K562 (cell line): ENCODE data around the gene SH3BP2. TPM values are rescaled to one million over a fixed set of nuclear protein-coding genes. Genes with fewer than 3 reads are reported as not detected.

Experiments
- ATAC-seq: fragments of 200-7000 bp; cut with Tn5 transposase; 3 replicates; pipeline ENCODE4 v1.9.1; 2020; ENCODE audit warnings: moderate library complexity
- BruUV-seq: library from RNA; stranded (reverse); fragments of 400-500 nt; replicated peaks from 2 replicates; lab custom pipeline; 2021; lab: Mats Ljungman, UMichigan
- CTCF ChIA-PET: fragments of 300-600 bp; formaldehyde crosslinking; extraction: SDS; loops from one replicate; lab custom pipeline; 2021; ENCODE audit warnings: low intra/inter-chr PET ratio; lab: Yijun Ruan, JAX
- POLR2A ChIA-PET: fragments of 300-600, 350-650 bp; sonication (Branson Sonifier 250); formaldehyde crosslinking; extraction: SDS; loops from one replicate; lab custom pipeline; 2021; ENCODE audit warnings: antibody characterized with exemption, inconsistent platforms; lab: Yijun Ruan, JAX
- DNase-seq, 4 experiments: peaks; one replicate each; pipeline versions ENCODE4 v3.0.0 to v3.0.0-alpha.2; 2011 to 2018; ENCODE audit warnings: low spot score in 3 of 4, mixed read lengths in 3 of 4; ENCODE audit errors: extremely low read depth in 1 of 4
- FAIRE-seq: peaks from 2 replicates; lab custom pipeline; 2011; peaks lifted over from hg19 to GRCh38; lab: Jason Lieb, UNC
- H2AFZ ChIP-seq: 2 replicates; pipeline ENCODE4 v1.6.0; 2011; ENCODE audit warnings: low read depth, low read length, control low read depth, inconsistent platforms
- H3K27ac ChIP-seq: fragments of 200-600 bp; 3 replicates; pipeline ENCODE4 v1.8.0; 2011; ENCODE audit warnings: low read depth, mild to moderate bottlenecking, control low read depth, inconsistent platforms, low read length, moderate library complexity, mixed read lengths; ENCODE audit errors: extremely low read depth
- H3K27me3 ChIP-seq, 2 experiments: fragments of 300-600 bp in 1 of 2; 2 replicates in 1 of 2; 3 replicates in 1 of 2; pipeline versions ENCODE4 v1.6.0 to v1.8.0; 2011; ENCODE audit warnings: inconsistent platforms in 2 of 2, low read length in 2 of 2, mild to moderate bottlenecking in 1 of 2, mixed read lengths in 1 of 2, moderate library complexity in 1 of 2; ENCODE audit not compliant: control insufficient read depth in 2 of 2, insufficient read depth in 2 of 2
- H3K36me3 ChIP-seq: fragments of 300-600 bp; 3 replicates; pipeline ENCODE4 v1.8.0; 2011; ENCODE audit warnings: mild to moderate bottlenecking, low read length, inconsistent platforms; ENCODE audit not compliant: control insufficient read depth, insufficient read depth
- H3K4me1 ChIP-seq, 2 experiments: fragments of 200-600 bp in 1 of 2; replicated peaks in 1 of 2; 2 replicates in 1 of 2; 3 replicates in 1 of 2; pipeline versions ENCODE4 v1.5.1 to v1.8.0; 2011; ENCODE audit warnings: inconsistent platforms in 2 of 2, low read length in 2 of 2, mild to moderate bottlenecking in 1 of 2, mixed read lengths in 1 of 2, moderate library complexity in 1 of 2; ENCODE audit not compliant: control insufficient read depth in 2 of 2, insufficient read depth in 2 of 2
- H3K4me2 ChIP-seq: 2 replicates; pipeline ENCODE4 v1.6.1; 2011; ENCODE audit warnings: low read length, control low read depth, inconsistent platforms, mixed read lengths; ENCODE audit not compliant: insufficient read depth
- H3K4me3 ChIP-seq: fragments of 200-600 bp; sonication (generic), shearing (Covaris generic); 2 replicates; pipeline ENCODE4 v1.5.1; 2016; ENCODE audit warnings: control low read depth, inconsistent platforms
- H3K79me2 ChIP-seq: fragments of 200-600 bp; 3 replicates; pipeline ENCODE4 v1.8.0; 2011; ENCODE audit warnings: low read length, inconsistent platforms; ENCODE audit not compliant: control insufficient read depth, insufficient read depth
- H3K9ac ChIP-seq, 2 experiments: 2 replicates each; pipeline versions ENCODE4 v1.6.0 to v1.6.1; 2011; ENCODE audit warnings: low read depth in 2 of 2, low read length in 2 of 2, control low read depth in 1 of 2, inconsistent platforms in 1 of 2, mild to moderate bottlenecking in 1 of 2, mixed read lengths in 1 of 2; ENCODE audit not compliant: insufficient read depth in 1 of 2
- H3K9me1 ChIP-seq: one replicate; pipeline ENCODE4 v1.6.0; 2011; ENCODE audit warnings: inconsistent platforms, mild to moderate bottlenecking, low read length, moderate library complexity; ENCODE audit not compliant: control insufficient read depth, insufficient read depth
- H3K9me3 ChIP-seq: replicated peaks from 2 replicates; pipeline ENCODE4 v1.5.1; 2011; ENCODE audit warnings: low read depth, low read length, inconsistent platforms; ENCODE audit not compliant: control insufficient read depth, insufficient read depth
- H4K20me1 ChIP-seq: replicated peaks from 2 replicates; pipeline ENCODE4 v1.6.1; 2011; ENCODE audit warnings: low read length, inconsistent platforms, mixed read lengths; ENCODE audit not compliant: control insufficient read depth, insufficient read depth
- ATF1 ChIP-seq, 2 experiments: fragments of 450-650 bp in 1 of 2; IDR thresholded peaks; 2 replicates each; pipeline ENCODE4 v1.6.1; 2016; ENCODE audit warnings: missing compliant biosample characterization in 1 of 2, missing genetic modification characterization in 1 of 2
- CBFA2T2 ChIP-seq: fragments of 450-650 bp; conservative IDR thresholded peaks from 2 replicates; pipeline ENCODE4 v1.6.1; 2017; ENCODE audit warnings: mild to moderate bottlenecking
- COPS2 ChIP-seq: fragments of 450-650 bp; conservative IDR thresholded peaks from 2 replicates; pipeline ENCODE4 v1.6.1; 2016; ENCODE audit warnings: mild to moderate bottlenecking, moderate library complexity
- E2F3 ChIP-seq: fragments of 250-450 bp; sonication (Bioruptor Pico); IDR thresholded peaks from 2 replicates; pipeline ENCODE4 v1.4.0; 2020; ENCODE audit warnings: mild to moderate bottlenecking
- E4F1 ChIP-seq: fragments of 250-450 bp; sonication (Bioruptor Pico); IDR thresholded peaks from 2 replicates; pipeline ENCODE4 v1.5.0; 2021; ENCODE audit warnings: mild to moderate bottlenecking, borderline replicate concordance
- FOXP4 ChIP-seq: sonication (generic); formaldehyde crosslinking; IDR thresholded peaks from 2 replicates; pipeline ENCODE4 v1.8.0; 2022; ENCODE audit warnings: mild to moderate bottlenecking, missing genetic modification reagents, borderline replicate concordance
- FUS ChIP-seq: fragments of 200-400 bp; formaldehyde crosslinking; optimal IDR thresholded peaks from 2 replicates; pipeline ENCODE3; 2017; ENCODE audit warnings: low read depth, low read length
- HDAC6 ChIP-seq: IDR thresholded peaks from 2 replicates; pipeline ENCODE4 v1.6.1; 2012; ENCODE audit warnings: low read depth, mild to moderate bottlenecking, control low read depth, inconsistent platforms, low read length, moderate library complexity
- SMAD2 ChIP-seq: fragments of 150-350 bp; IDR thresholded peaks from 2 replicates; pipeline ENCODE4 v1.6.1; 2014; ENCODE audit warnings: low read depth, mild to moderate bottlenecking, low read length
- U2AF2 ChIP-seq: fragments of 200-400 bp; formaldehyde crosslinking; optimal IDR thresholded peaks from 2 replicates; pipeline ENCODE3; 2017; ENCODE audit warnings: low read depth, mild to moderate bottlenecking, low read length
- ZEB2 ChIP-seq: fragments of 450-650 bp; IDR thresholded peaks from 2 replicates; pipeline ENCODE4 v1.6.1; 2016
- WGBS: fragments of 100-300 bp; shearing (Covaris generic); methylation state at CpG from one replicate; pipeline ENCODE4 v1.1.6; 2016; ENCODE audit warnings: low coverage, mixed read lengths; ENCODE audit not compliant: insufficient coverage; ENCODE audit errors: missing lambda C conversion rate; 5-methylcytosine and 5-hydroxymethylcytosine counted together
- in situ Hi-C: fragments of 300-500 bp; cut with MboI; formaldehyde crosslinking; loops from 4 replicates; pipeline ENCODE4 v1.15.0; 2018; ENCODE audit warnings: inconsistent platforms, mixed read lengths
- intact Hi-C: fragments of 100-400 bp; cut with micrococcal nuclease; formaldehyde crosslinking; loops from 2 replicates; pipeline ENCODE4 v1.14.2; 2022
- polyA plus RNA-seq, 8 experiments: library from polyadenylated mRNA; depleted of rRNA in 4 of 8; stranded (reverse) in 5 of 8; unstranded in 3 of 8; fragments of >200 nt; fragmentation: Nextera tagmentation in 2 of 8; fragmentation: Illumina TruSeq in 1 of 8; extraction: Ambion mirVana in 2 of 8; extraction: Trizol in 1 of 8; gene quantifications; 2 replicates each; pipeline versions ENCODE4 v1.2.1 to v1.2.3, GENCODE V29; 2011 to 2014; ENCODE audit warnings: inconsistent platforms in 1 of 8, missing spikeins in 1 of 8
- total RNA-seq, 7 experiments: library from RNA; depleted of rRNA in 6 of 7; stranded (reverse); fragments of >200 nt in 6 of 7; fragmentation: Illumina TruSeq in 2 of 7; extraction: Trizol in 2 of 7; gene quantifications; 2 replicates each; pipeline versions ENCODE4 v1.2.1 to v1.2.3, GENCODE V29; 2011 to 2021; ENCODE audit warnings: low replicate concordance in 1 of 7
- TF ChIP-seq, protein P1 (sequence below): fragments of 450-650 bp; IDR thresholded peaks from one replicate; pipeline ENCODE4 v1.6.1; 2018; ENCODE audit warnings: mild to moderate bottlenecking, moderate library complexity; ENCODE audit not compliant: partially characterized antibody

SH3BP2 gene
- total and polyA plus RNA-seq, 9 of the 15 experiments (the other 6 are each of a cell fraction or from before 2014, with no cell fraction given): 0.34 to 16.0 (median 5.1) TPM

GRCh38 chr4:2855584-2855983, 62.7 kb downstream of the SH3BP2 start:
- Histone ChIP-seq H2AFZ (no peak overlapping the region), H3K79me2 (peaks cover 85% of the 10 kb centered on the region), H4K20me1 (peaks cover 19% of the 10 kb centered on the region; the same call in 1 of the 2 replicates), H3K4me2 (no peak overlapping the region), H3K9me3 (no peaks in the 10 kb centered on the region), H3K27me3 (no peaks in the 10 kb centered on the region), H3K27ac (no peak overlapping the region), H3K4me3 (no peak overlapping the region), H3K9me1 (no peaks in the 10 kb centered on the region), H3K36me3 (peaks cover 23% of the 10 kb centered on the region), H3K4me1 (peaks cover 12 to 33% of the 10 kb centered on the region in 2 experiments), H3K9ac (no peak overlapping the region)
- POLR2A ChIA-PET: no interaction called here
- ATAC-seq (no peak), FAIRE-seq (no peak), DNase-seq (no peak)
- BruUV-seq: no TSS peak
- CTCF ChIA-PET: no interaction called here
- in situ Hi-C loops (no loop called here), intact Hi-C loops (no loop called here)
- TF ChIP-seq U2AF2 (no peak), COPS2 (no peak), HDAC6 (no peak), E4F1 (no peak), SMAD2 (no peak), CBFA2T2 (no peak), ZEB2 (no peak), E2F3 (CRISPR knock-in tag) (no peak), ATF1 (CRISPR knock-in tag; IDR thresholded peaks at IDR 0.05) (no peak), ATF1 (tag; IDR thresholded peaks at IDR 0.05) (no peak), FUS (no peak), FOXP4 (CRISPR knock-in tag) (no peak)
- TF ChIP-seq, protein P1, sequence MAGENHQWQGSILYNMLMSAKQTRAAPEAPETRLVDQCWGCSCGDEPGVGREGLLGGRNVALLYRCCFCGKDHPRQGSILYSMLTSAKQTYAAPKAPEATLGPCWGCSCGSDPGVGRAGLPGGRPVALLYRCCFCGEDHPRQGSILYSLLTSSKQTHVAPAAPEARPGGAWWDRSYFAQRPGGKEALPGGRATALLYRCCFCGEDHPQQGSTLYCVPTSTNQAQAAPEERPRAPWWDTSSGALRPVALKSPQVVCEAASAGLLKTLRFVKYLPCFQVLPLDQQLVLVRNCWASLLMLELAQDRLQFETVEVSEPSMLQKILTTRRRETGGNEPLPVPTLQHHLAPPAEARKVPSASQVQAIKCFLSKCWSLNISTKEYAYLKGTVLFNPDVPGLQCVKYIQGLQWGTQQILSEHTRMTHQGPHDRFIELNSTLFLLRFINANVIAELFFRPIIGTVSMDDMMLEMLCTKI: no peak
- 93% methylated on average over 5 of the region's 5 CpGs for WGBS
